IPS-18c (cell line): Measurements from ENCODE around the gene PSAPL1.

Experiments used
- H3K4me3 ChIP-seq: 2 replicates; pipeline ENCODE4 v1.7.0; 2013; ENCODE audit warnings: low read depth, mild to moderate bottlenecking, low read length, moderate library complexity; ENCODE audit not compliant: insufficient read depth
- H3K9me3 ChIP-seq: one replicate; pipeline ENCODE4 v1.6.1; 2013; ENCODE audit warnings: mild to moderate bottlenecking, low read length, moderate library complexity; ENCODE audit not compliant: control insufficient read depth, insufficient read depth

Gene PSAPL1

DNA sequence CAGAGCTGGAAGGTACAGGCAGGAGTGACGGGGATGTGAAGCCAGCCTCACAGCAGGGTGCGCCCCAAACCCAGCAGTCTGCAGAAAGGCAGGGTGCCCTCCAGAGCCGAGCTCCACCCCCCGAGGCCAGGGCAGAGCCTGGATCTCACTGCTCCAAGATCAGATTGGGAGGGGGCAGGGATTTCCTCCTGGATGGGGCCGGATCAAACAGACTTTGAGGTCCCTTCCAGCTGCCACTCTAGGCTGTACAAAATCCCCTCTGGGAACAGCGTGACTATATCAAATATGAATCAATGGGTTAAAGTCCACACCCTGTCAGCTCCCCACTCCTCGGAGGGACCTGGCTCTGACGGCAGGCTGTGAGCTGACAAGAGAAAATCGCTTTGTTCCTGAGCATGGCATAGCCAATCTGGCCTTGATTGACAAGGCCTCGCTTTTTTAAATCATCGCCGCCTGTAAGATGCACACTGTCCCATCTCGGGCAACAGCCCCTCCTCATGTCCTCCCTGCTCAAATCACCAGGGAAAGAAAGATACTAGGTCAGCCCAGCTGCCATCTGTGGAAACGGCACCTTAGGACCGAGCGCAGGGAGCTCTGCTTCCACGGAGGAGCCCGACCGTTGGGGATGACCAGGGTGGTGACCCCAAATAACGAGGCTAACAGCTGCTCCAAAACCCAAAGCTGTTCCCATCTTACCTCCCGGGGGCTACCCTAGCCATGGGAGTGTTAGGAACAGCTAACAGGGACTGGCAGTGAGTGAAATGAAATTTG is 39.9 kb downstream of the PSAPL1 start:
- no peaks in the 10 kb centered on the region for H3K9me3 ChIP-seq
- no peak overlapping the region for H3K4me3 ChIP-seq

DNA sequence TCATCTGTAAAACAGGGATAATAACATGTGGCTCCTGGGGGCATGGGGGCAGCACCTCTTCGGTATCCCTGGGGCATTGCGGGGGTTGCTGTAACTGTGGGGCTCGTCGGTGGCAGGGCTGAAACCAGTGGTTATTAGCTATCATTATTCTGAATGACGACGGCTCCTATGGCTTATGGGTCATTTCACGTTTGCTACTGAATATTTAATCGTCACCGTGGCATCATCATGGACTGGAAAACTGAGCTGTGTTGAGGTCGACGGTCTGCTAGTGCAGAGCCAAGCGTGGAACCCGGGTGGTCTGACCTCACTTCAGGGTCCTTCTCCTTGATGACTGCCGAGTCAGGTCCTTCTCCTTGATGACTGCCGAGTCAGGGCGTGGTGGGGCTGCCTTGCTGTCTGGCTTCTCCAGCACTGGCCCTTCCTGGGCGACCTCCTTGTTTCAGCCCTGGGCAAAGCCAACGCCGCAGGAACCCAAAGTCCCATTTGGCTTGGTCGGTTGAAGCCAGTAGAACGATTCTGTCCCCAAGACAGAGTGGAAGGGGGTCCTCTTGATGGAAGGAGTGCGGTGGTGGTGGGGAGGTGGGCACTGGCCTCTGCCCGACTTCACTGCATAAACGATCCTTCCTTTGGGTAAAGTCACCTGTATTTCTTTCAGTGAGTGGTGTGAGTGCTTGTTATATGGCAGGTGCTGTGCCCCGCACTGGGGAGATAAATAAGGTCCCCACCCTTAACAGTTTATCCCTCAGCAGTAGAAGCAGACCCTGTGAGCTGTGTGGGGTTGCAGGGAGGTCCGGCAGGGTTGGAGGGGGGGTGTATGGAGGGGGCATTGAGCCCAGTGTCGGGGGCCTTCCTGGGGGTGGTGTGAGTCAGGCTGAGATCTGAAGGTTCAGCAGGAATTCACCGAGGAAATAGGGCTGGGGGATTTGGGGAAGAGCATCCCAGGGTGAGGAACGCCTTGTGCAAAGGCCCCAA is 40.8 kb downstream of the PSAPL1 start:
- no peaks in the 10 kb centered on the region for H3K9me3 ChIP-seq
- peak overlapping the region; percentile 9; the same call in 1 of the 2 replicates for H3K4me3 ChIP-seq

DNA sequence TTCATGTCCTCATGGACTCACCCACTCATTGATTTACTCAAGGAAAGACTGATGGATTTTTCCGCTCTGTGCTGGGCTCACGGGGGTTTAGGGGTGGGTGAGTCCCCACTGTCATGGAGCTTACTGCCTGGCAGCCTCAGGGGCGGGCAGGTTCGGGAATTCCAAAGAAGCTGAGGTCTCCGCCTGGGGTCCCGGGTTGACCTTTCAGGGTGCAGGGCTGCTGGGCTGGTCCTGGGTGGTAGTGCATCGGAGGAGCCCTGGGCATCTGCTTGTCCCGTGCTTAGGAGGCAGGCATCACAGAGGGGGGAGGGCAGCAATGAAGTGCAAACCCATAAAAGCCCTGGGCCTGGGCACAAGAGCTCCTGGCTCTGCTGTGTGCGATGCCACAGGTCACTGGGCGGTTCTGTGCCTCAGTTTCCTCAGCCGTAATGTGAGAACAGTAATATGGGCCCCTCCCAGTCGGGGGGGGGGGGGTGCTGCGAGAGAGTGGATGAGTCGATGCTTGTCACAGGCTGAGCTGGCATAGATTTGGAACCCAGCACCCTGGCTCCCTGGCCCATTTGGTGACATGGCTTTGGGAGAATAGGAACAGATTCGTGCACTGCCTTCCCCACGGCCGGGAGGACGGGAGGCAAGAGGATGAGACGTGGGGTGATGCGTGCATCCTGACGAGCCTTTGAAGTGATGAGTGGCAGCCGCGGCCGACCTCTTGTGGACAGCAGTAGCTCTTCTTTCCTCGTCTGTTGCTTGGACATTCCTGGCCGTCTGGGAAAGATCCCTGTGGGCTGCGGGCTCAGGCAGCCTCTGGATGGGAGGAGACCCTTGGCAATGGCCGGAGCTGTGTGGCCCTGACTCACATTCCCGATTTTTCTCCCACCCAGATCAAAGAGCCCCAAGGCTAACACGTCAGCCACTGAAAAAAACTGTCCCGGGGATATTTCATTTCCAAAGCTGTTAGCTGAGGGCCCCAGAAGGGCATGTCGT is 42.0 kb downstream of the PSAPL1 start:
- Histone ChIP-seq H3K4me3 (no peak overlapping the region), H3K9me3 (no peaks in the 10 kb centered on the region)

DNA sequence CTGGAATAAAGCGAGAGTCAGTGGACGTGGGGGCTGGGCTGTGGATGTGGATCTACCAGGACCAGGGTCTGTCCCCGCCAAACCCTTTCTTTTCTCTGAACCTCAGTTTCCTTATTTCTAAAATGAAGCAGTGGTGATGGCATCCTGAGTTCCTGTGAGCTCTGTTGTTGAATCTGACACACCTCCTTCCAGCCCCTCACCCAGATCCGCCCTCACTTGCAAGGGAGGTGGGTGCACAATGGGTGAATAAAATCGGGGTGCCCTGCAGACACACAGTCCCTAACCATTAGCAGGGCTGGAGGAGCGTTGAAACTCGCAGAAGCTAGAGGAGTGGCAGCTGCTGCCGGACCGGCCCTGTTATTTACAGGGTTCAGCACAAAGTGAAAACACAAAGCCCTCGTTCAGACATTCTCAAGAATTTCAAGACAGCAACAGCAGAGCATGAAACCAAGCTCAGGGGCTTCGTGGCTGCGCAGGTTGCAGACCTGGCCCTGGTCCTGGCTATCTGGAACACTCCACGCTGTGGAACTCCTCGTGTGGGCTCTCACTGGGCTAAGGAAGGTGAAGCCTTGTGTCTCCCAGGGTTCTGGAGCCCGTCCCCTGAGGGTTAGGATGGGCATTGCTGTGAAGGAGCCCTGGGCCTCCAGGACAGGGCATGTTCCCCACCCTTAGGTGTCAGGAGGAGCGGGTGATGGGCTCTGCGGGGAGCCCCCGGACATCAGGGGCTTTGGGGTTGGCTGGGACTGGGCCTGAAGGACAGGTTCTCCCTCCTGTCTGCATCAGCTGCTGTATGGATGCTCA is 42.9 kb downstream of the PSAPL1 start:
- Histone ChIP-seq H3K9me3 (no peaks in the 10 kb centered on the region), H3K4me3 (no peak overlapping the region)

DNA sequence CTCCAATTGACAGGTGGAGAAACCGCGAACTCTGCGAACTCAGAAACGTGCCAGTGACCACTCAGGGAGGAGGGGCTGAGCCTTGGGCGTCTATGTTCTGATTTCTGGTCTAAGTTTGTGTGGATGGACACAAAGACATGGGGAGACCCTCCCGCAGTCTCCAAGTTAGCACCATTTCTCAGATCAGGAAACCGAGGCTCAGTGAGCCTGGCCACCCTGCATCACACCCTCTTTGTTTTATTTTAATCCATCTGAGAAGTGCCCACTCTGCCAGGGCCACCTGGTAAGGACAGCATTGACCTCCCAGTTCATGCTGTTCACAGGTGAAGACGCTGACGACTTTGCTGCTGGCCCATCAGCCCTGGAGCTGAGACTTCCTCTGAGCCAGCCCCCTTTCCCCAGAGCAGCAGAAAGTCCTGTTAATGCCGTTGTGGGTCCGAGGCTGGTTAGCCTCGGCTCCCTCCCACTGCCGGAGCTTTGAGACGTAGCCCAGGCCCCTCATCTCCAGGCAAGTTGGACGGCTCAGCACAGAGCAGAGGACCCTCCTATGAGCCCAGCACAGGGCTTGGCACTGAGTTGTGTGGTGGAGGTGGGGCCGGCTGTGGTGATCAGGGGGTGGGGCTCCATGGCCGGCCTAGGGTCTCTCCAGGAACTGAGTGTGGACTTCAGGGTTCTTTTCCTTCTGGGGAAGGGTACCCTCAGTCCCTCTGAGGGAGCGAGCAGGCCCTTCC is 43.7 kb downstream of the PSAPL1 start:
- no peak overlapping the region for H3K4me3 ChIP-seq
- H3K9me3 ChIP-seq = no peaks in the 10 kb centered on the region

DNA sequence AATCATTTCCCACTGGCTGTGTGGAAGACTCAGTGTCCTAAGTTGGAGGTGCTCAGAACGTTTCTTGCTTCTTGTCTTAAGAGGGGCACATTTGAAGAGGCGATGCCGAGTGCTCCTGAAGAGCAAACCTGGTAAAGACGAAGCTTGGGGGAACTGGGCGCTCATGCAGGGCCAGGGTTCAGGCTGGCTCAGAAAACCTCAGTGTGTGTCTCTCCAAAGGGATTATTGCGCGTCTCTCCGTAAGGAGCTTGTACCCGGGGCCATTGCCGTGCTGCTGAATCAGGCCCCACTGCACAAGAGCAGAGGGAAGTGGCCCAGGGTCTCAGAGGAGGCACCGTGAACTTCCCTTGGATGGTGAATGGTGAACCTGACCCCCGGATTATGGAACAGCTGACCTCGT is 44.4 kb downstream of the PSAPL1 start:
- no peak overlapping the region for H3K4me3 ChIP-seq
- no peaks in the 10 kb centered on the region for H3K9me3 ChIP-seq

DNA sequence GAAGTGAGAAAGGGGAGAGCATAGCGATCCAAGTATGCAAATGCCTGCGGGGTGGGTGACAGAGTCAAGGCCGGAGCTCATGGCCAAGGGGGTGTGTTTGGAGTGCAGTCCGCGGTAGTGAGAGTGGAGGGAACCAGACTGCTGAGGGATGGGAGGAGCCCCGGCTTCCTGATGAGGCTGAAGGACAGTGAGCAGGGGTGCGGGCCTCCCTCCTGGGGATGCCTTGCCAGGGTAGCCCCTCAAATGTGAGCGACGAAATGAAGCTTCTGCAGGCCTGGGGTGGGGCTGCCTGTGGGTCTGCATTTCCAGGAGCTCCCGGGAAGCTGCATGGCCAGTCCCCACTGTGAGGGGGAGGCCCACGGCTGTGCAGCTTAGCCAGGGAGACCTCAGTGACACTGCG is 45.0 kb downstream of the PSAPL1 start:
- no peaks in the 10 kb centered on the region for H3K9me3 ChIP-seq

DNA sequence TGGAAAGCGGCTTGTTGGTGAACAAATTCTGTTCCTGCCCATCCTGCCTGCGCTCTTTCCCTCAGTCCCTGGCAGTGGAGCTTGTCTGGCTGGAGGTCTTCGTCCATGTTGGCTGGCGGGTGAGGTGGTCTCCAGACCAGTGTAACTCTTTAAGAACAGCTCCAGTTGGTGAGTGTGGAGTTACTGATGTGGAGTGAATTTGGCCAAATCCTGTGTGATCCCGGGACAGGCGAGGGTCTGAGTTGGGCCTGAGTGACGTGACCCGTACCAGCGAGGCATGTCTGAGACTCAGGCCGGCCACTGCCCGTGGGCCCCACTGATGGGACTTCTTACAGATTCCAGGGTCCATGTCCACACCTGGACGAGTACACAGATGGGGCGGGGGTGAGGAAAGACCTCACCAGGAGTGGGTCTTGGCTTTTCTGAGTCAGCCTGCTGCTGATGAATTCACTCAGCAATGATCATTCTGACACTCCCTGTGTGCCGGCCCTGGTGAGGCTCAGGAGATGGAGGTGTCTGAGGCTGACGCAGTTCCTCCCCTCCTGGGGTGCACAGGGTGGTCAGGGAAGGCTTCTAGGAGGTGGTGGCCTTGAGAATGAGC is 45.5 kb downstream of the PSAPL1 start:
- no peaks in the 10 kb centered on the region for H3K9me3 ChIP-seq

More for the DNA sequence above, 45.0 kb downstream of the PSAPL1 start:
- no peak overlapping the region for H3K4me3 ChIP-seq

DNA sequence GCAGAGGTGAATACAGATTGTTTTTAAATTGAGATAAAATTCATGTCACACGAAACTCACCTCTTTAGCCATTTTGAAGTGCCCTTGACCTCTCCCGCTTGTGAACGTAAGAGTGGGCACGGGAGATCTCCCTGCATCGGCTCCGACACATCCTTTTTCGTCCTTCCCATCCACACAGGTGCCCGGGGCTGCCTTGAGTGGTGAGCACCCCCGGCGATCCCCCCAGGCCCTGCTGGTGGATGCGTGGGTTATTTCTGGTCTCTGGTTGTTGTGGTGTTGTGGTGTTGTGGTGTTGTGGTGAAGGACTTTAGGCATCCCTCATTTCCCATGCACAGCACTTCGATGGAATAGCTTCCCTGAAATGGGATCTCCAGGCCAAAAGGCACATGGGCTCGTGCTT is 46.1 kb downstream of the PSAPL1 start:
- no peak overlapping the region for H3K4me3 ChIP-seq
- H3K9me3 ChIP-seq = no peaks in the 10 kb centered on the region

More for the DNA sequence above, 45.5 kb downstream of the PSAPL1 start:
- H3K4me3 ChIP-seq = no peak overlapping the region

DNA sequence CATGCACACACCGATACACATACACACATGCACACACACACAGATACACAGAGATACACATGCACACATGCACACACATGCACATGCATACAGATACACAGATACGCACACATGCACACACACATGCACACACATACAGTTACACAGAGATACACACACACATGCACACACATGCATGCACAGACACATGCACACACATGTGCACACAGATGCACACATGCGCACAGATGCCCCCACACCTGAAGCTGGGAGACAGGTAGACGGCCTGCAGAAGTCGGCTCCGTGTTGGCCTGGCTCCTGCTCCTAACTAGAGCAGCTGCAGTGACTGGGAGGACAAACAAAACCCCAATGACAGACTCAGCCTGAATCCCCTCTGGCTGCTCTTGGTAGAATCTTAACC is 46.8 kb downstream of the PSAPL1 start:
- no peaks in the 10 kb centered on the region for H3K9me3 ChIP-seq
- no peak overlapping the region for H3K4me3 ChIP-seq

DNA sequence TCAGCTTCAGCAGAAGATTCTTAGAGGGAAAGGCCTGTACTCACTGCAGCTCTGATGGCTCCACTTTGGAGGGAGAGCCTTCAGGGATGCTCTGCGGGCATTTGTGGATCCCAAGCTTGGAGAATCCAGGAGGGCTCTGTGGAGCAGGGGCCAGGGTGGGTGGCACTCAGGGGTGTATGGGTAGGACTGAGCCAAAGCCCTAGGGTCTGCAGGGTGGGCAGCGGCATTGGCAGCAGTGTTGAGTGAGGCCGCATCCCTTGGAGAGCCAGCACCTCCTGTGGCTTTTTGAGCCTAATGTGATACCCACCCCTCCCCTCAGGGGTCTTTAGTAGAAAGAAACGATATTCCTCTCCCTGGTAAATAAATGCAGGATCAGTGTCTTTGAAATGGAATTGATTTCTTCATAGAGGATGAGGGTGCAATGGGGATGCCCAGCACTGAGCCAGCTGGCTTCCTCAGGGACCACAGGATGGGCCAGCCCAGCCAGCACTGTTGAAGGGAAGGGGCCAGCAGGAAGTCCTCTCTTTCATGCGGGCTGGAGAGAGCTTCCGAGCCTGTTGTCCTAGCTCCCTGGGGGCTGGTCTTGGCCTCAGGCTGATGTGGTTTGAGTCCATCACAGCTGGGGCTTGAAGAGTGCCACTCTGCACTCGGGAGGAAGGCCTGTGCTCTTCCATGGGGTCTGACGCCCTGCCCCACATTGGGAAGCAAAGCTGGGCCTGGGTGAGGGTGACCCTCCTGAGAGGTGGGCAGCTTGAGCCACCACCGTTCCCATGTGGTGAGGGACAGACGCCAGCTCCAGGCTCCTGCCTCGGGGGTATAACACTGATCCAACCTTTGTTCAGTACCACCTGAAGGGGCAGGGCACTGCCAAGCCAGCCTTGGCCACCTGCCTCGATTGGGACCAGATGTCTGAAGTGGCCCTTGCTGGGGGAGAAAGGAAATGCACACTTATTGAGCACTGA is 49.5 kb downstream of the PSAPL1 start:
- no peaks in the 10 kb centered on the region for H3K9me3 ChIP-seq
- H3K4me3 ChIP-seq = no peak overlapping the region

DNA sequence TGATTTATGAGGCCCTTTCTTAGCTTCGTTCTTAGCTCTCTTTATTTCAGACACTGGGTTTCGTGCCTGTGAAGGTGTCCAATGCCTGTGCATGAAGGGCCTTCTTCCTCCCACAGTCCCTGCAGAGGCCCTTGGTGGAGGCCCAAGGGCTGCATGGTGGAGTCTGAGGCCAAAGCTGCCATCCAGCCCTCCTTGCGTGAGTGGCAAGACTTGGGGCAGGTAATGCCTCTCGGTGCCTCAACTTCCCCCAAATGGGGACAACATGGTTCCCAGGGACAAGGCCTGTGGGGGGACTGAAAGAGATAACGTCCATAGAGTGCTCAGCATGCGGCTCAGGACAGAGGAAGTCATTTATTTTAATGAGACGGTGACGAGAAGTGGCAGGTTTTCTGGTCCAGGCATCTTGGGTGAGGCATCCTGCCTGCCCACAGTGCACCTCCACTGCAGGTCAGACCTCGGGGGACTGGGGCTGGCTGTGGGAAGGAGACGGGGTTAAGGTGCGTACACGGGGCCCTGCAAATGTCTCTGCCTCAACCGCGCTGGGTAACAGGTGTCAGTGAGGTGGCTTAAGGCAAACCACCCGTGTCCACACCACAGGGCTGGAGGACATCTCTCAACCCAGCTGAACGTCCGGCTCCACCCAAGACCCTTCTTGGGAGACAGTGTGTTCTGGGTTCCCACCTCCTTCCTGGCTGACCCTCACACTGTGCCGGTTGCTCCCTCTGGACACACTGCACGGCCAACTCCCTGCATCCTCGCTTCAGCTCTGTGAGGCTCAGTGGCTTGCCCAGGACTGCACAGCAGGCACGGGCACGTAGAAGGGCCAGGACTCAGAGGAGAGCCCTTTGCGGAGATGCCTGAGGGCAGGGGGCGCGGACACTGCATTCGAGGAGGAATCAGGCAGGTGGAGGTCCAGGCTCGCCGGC is 50.5 kb downstream of the PSAPL1 start:
- H3K9me3 ChIP-seq = no peaks in the 10 kb centered on the region
- H3K4me3 ChIP-seq = no peak overlapping the region

DNA sequence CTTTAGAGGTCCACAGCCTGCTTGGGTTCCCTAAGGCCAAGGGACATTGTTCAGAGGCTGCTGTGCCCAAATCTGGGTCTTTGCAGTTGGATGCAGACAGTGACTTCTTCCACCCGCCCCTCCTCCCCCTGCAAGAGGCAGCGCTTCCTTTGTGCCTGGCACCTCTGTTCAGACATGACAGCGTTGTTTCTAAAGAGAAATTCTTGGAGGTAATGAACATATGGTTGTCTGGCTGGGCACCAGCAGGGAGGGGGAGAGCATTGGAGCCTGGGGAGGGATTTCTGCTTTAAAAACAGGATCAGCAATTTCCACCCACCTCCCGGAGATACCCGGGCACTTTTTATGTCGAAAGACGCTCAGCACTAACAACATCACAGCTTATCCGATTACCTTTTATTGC is 51.5 kb downstream of the PSAPL1 start:
- H3K9me3 ChIP-seq = no peaks in the 10 kb centered on the region
- no peak overlapping the region for H3K4me3 ChIP-seq

DNA sequence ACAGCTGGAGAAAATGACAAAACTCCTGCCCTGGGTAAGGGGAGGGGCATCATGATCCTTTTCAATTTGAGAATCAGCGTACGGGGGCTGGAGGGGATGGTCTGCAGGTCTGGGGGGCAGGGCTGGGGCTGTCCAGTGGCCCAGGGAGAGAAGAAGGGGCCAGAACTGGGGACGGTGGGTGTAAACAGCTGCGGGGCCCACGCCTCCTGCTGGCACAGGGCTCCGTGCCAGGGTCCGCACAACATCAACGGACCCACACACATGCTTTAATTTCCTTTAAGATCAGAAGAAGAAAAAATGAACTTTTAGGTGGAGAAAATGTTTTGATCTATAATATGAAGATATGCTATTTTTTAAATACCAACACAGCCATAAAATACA is 52.1 kb downstream of the PSAPL1 start:
- no peak overlapping the region for H3K4me3 ChIP-seq
- H3K9me3 ChIP-seq = no peaks in the 10 kb centered on the region
